ENCODE data around the gene HAPSTR1. TPM values are rescaled to one million over a fixed set of nuclear protein-coding genes. Genes with fewer than 3 reads are reported as not detected.

Gene HAPSTR1
- total RNA-seq, 1 experiment from 2014 or later: 24.4 TPM

DNA sequence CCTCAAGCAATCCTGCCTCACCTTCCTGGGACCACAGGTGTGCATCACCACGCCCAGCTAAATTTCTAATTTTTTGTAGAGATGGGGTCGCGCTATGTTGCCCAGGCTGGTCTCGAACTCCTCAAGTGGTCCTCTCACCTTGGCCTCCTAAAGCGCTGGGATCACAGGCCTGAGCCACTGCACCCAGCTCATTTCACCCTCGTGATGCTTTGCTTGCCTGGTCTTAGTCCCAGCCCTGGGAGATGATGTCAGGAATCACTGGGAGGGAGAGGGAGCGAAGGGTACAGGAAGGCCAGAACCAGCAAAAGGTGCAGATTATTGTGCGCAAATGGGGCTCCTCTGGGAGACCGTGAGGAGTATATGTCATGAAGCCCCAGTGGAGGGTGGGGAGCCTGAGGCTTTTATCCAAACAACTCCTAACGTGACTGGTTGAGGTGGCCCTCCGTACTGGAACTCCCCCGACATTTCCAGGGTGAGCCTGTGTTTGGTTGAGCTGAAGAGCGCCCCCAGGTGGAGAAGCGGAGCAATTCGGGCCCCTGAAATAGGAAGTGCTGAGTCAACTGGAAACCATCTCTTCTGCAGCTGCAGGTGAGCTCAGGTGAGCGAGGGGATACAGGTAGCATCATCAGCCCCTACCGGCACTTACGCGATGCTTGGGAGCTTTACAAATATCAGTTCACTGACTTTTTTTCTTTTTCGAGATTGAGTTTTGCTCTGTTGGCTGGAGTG lies 41.2 kb upstream of the HAPSTR1 start:
- TF ChIP-seq EZH2phosphoT487 (IDR thresholded peaks at IDR 0.05; ENCODE audit: borderline replicate concordance, low read length) (no peak), CTCF (conservative IDR thresholded peaks at IDR 0.05; ENCODE audit: low read depth, low read length) (peak; percentile 63), EZH2 (IDR thresholded peaks at IDR 0.05; ENCODE audit: low read length, unreplicated experiment) (no peak)
- CTCF ChIA-PET: no interaction called here
- Histone ChIP-seq H3F3A (ENCODE audit: low read length, unreplicated experiment) (peaks cover 4% of the 10 kb centered on the region), H3K36me3 (ENCODE audit: low read depth, low read length) (no peaks in the 10 kb centered on the region), H3K27ac (ENCODE audit: low read length) (no peak overlapping the region), H2AFZ (ENCODE audit: low read length) (no peak overlapping the region), H3K9me2 (replicated peaks; ENCODE audit: low read length) (no peaks in the 10 kb centered on the region), H3K79me2 (ENCODE audit: low read length) (no peaks in the 10 kb centered on the region), H4K20me1 (ENCODE audit: low read length) (no peaks in the 10 kb centered on the region), H3K9ac (ENCODE audit: low read length) (no peak overlapping the region), H3K4me3 (ENCODE audit: low read length) (no peak overlapping the region), H3K4me1 (ENCODE audit: insufficient read depth, low read length) (peaks cover 14% of the 10 kb centered on the region), H3K27me3 (ENCODE audit: low read length) (no peaks in the 10 kb centered on the region), H3K4me2 (ENCODE audit: low read length) (no peak overlapping the region), H3K9me3 (ENCODE audit: low read length) (no peaks in the 10 kb centered on the region)
- POLR2A ChIA-PET (ENCODE audit: unreplicated experiment): no interaction called here
- no TSS peak for BruUV-seq (replicated peaks)
- intact Hi-C loops (cut with micrococcal nuclease): no loop called here
- ATAC-seq: no peak
- DNase-seq: peak; percentile 14

- peak; percentile 32 for DNase-seq
- Histone ChIP-seq H2AFZ (ENCODE audit: low read length) (no peak overlapping the region), H3K4me2 (ENCODE audit: low read length) (no peak overlapping the region), H3F3A (ENCODE audit: low read length, unreplicated experiment) (no peaks in the 10 kb centered on the region), H3K27me3 (ENCODE audit: low read length) (no peaks in the 10 kb centered on the region), H3K4me1 (ENCODE audit: insufficient read depth, low read length) (peaks cover 4% of the 10 kb centered on the region), H3K9me2 (replicated peaks; ENCODE audit: low read length) (no peaks in the 10 kb centered on the region), H3K79me2 (ENCODE audit: low read length) (no peaks in the 10 kb centered on the region), H3K9ac (ENCODE audit: low read length) (no peak overlapping the region), H3K4me3 (ENCODE audit: low read length) (no peak overlapping the region), H3K9me3 (ENCODE audit: low read length) (no peaks in the 10 kb centered on the region), H3K27ac (ENCODE audit: low read length) (no peak overlapping the region), H4K20me1 (ENCODE audit: low read length) (no peaks in the 10 kb centered on the region), H3K36me3 (ENCODE audit: low read depth, low read length) (no peaks in the 10 kb centered on the region)
- ATAC-seq: no peak
- ChIA-PET CTCF (no interaction called here), POLR2A (ENCODE audit: unreplicated experiment) (no interaction called here)
- TF ChIP-seq EZH2phosphoT487 (IDR thresholded peaks at IDR 0.05; ENCODE audit: borderline replicate concordance, low read length) (no peak), CTCF (conservative IDR thresholded peaks at IDR 0.05; ENCODE audit: low read depth, low read length) (no peak), EZH2 (IDR thresholded peaks at IDR 0.05; ENCODE audit: low read length, unreplicated experiment) (no peak)
- intact Hi-C loops (cut with micrococcal nuclease): no loop called here
- BruUV-seq (replicated peaks): no TSS peak
Observed at GRCh38 chr16:9053006-9053601, 38.3 kb upstream of the HAPSTR1 start.

DNA sequence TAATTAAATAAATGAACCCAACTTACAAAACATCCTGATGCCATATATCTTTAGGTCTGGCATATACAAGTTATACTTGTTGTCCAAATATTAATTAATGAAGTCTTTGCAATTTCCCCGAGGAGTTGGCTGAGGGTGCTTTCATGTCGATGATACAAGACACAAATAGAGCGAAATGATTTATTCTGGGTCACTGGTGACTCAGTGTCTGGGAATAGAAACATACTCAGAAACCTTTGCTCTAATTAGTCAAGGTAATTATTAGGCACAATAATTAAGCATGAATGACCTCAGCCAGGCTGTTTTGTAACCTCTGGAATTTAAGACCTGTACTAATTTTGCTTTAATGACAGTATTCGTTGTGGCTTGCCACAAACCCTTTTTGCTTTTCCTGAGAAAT lies 37.0 kb upstream of the HAPSTR1 start:
- Histone ChIP-seq H3K79me2 (ENCODE audit: low read length) (no peaks in the 10 kb centered on the region), H3K27ac (ENCODE audit: low read length) (no peak overlapping the region), H4K20me1 (ENCODE audit: low read length) (no peaks in the 10 kb centered on the region), H3K36me3 (ENCODE audit: low read depth, low read length) (no peaks in the 10 kb centered on the region), H3K4me3 (ENCODE audit: low read length) (no peak overlapping the region), H3K4me1 (ENCODE audit: insufficient read depth, low read length) (no peaks in the 10 kb centered on the region; the same call in 1 of the 2 replicates), H2AFZ (ENCODE audit: low read length) (no peak overlapping the region), H3F3A (ENCODE audit: low read length, unreplicated experiment) (no peaks in the 10 kb centered on the region), H3K9ac (ENCODE audit: low read length) (no peak overlapping the region), H3K27me3 (ENCODE audit: low read length) (no peaks in the 10 kb centered on the region), H3K9me2 (replicated peaks; ENCODE audit: low read length) (no peaks in the 10 kb centered on the region), H3K4me2 (ENCODE audit: low read length) (no peak overlapping the region), H3K9me3 (ENCODE audit: low read length) (no peaks in the 10 kb centered on the region)
- no peak for TF ChIP-seq EZH2phosphoT487 (IDR thresholded peaks at IDR 0.05; ENCODE audit: borderline replicate concordance, low read length)
- TF ChIP-seq CTCF (conservative IDR thresholded peaks at IDR 0.05; ENCODE audit: low read depth, low read length): no peak
- TF ChIP-seq EZH2 (IDR thresholded peaks at IDR 0.05; ENCODE audit: low read length, unreplicated experiment): no peak
- ChIA-PET POLR2A (ENCODE audit: unreplicated experiment) (no interaction called here), CTCF (no interaction called here)
- ATAC-seq: no peak
- BruUV-seq (replicated peaks): no TSS peak
- intact Hi-C loops (cut with micrococcal nuclease): no loop called here
- no peak for DNase-seq

Data from PC-3 (cell line).